HG03432 (cell line): Measurements from ENCODE around the gene SKI.

Experiments
- ATAC-seq: cut with Tn5 transposase; IDR thresholded peaks from one replicate; pipeline ENCODE4 v1.9.1; 2021; ENCODE audit warnings: mild to moderate bottlenecking, moderate library complexity; ENCODE audit not compliant: unreplicated experiment

The SKI gene

GRCh38 chr1:2209400-2210083, 18.6 kb upstream of the SKI start:
- no peak for ATAC-seq

- ATAC-seq: no peak
Observed at GRCh38 chr1:2210084-2210653, 17.9 kb upstream of the SKI start.

GRCh38 chr1:2210786-2211185, 17.3 kb upstream of the SKI start:
- ATAC-seq: no peak

- no peak for ATAC-seq
Observed at GRCh38 chr1:2212274-2212531, 15.9 kb upstream of the SKI start.

- ATAC-seq: no peak
Observed at GRCh38 chr1:2212532-2213491, 15.3 kb upstream of the SKI start.

- no peak for ATAC-seq
Observed at GRCh38 chr1:2213576-2214505, 14.3 kb upstream of the SKI start.

- no peak for ATAC-seq
Observed at GRCh38 chr1:2214541-2215241, 13.4 kb upstream of the SKI start.

- no peak for ATAC-seq
Observed at GRCh38 chr1:2215329-2215728, 12.8 kb upstream of the SKI start.

- ATAC-seq: no peak
Observed at GRCh38 chr1:2215909-2216766, 12.0 kb upstream of the SKI start.

- no peak for ATAC-seq
Observed at GRCh38 chr1:2216767-2217058, 11.4 kb upstream of the SKI start.

GRCh38 chr1:2221271-2221670, 6.8 kb upstream of the SKI start:
- ATAC-seq: no peak

- no peak for ATAC-seq
Observed at GRCh38 chr1:2224170-2224584, 3.9 kb upstream of the SKI start.

GRCh38 chr1:2224631-2225428, 3.3 kb upstream of the SKI start:
- no peak for ATAC-seq

GRCh38 chr1:2226525-2227345, 1.4 kb upstream of the SKI start:
- peak; percentile 9 for ATAC-seq

- ATAC-seq: peak; percentile 84
Observed at GRCh38 chr1:2227346-2228156, 568 bp upstream of the SKI start.

- no peak for ATAC-seq
Observed at GRCh38 chr1:2228694-2229036, 546 bp downstream of the SKI start.
